ENCODE measurements around the gene PLBD1.

- no peak for TF ChIP-seq CTCF (IDR thresholded peaks at IDR 0.05)
- no peak for TF ChIP-seq POLR2A (IDR thresholded peaks at IDR 0.05)
- TF ChIP-seq POLR2AphosphoS5 (IDR thresholded peaks at IDR 0.05), result no peak
- TF ChIP-seq EP300 (IDR thresholded peaks at IDR 0.05), result no peak
Observed at GRCh38 chr12:14537088-14537487, 30.6 kb downstream of the PLBD1 start.
